ENCODE data around the gene DCANP1. TPM values are rescaled to one million over a fixed set of nuclear protein-coding genes. Genes with fewer than 3 reads are reported as not detected.

Gene DCANP1
- total and polyA plus RNA-seq, 9 of the 15 experiments (the other 6 are each of a cell fraction or from before 2014, with no cell fraction given), result not detected

DNA sequence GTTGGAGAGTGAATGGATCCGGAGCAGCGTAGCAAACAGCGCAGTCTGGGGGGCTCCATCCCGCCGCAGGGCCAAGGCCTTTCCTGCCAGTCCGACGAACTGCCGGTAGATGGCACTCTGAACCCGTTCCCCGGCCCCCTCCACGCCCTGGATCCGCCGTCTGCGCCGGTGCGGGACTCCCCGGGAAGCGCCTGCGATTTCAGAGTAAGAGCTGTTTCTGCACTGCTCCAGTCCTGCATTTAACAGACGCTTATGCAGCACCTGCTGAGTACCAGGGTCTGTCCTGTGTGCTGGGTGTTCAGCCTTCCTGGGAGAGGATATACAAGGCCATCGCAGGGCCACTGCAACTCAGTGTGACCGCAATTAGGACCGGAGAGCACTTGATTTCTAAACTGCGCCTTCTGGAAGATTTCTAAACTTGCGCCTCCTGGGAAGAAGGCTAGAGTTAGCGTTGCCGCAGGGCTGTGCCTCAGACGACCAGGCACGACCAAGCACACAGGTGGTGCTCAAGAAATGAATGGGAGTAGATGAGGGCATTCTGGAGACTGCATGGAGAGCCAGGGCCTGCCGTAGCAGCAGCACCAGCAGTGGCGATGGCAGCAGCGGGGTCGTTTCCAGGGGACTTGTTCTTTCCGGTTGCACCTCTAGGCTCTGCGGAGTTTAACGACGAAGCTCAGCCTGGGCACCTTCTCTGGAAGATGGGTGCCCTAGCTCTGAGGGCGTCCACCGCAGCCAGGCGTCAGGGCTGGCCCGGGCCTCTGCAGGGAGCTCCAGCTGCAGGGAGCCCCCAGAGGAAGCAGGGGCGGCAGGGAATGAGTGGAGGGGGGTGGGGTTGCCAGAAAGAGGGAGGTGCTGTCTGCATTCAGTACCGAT, 19.3 kb upstream of the DCANP1 start (continued):
- TF ChIP-seq ZBTB5 (IDR thresholded peaks at IDR 0.05), result no peak
- no peak for TF ChIP-seq HMG20B (CRISPR knock-in tag; IDR thresholded peaks at IDR 0.05)
- TF ChIP-seq HMGXB4 (CRISPR knock-in tag; IDR thresholded peaks at IDR 0.05), result no peak
- no peak for TF ChIP-seq THAP7 (CRISPR knock-in tag; IDR thresholded peaks at IDR 0.05)
- TF ChIP-seq ZNF263 (CRISPR knock-in tag; IDR thresholded peaks at IDR 0.05; ENCODE audit: borderline replicate concordance), result no peak
- no peak for TF ChIP-seq RBM17 (IDR thresholded peaks at IDR 0.05; ENCODE audit: borderline replicate concordance, low read depth, low read length)
- TF ChIP-seq ARID1B (IDR thresholded peaks at IDR 0.05), result no peak
- TF ChIP-seq CAMTA2 (CRISPR knock-in tag; conservative IDR thresholded peaks at IDR 0.05), result no peak
- no peak for TF ChIP-seq BCL6 (CRISPR knock-in tag; IDR thresholded peaks at IDR 0.05)
- no peak for TF ChIP-seq PURB (CRISPR knock-in tag; IDR thresholded peaks at IDR 0.05; ENCODE audit: low read depth)
- TF ChIP-seq ZNF324 (CRISPR knock-in tag; IDR thresholded peaks at IDR 0.05), result no peak
- TF ChIP-seq, protein P1, sequence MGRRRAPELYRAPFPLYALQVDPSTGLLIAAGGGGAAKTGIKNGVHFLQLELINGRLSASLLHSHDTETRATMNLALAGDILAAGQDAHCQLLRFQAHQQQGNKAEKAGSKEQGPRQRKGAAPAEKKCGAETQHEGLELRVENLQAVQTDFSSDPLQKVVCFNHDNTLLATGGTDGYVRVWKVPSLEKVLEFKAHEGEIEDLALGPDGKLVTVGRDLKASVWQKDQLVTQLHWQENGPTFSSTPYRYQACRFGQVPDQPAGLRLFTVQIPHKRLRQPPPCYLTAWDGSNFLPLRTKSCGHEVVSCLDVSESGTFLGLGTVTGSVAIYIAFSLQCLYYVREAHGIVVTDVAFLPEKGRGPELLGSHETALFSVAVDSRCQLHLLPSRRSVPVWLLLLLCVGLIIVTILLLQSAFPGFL (CRISPR knock-in tag; IDR thresholded peaks at IDR 0.05), result no peak
- TF ChIP-seq TCF3 (CRISPR knock-in tag; IDR thresholded peaks at IDR 0.05), result 0 out of 2 replicates have a peak, but pooled peaks have one; percentile 25
- peak; percentile 99 for TF ChIP-seq RAD21 (CRISPR knock-in tag; conservative IDR thresholded peaks at IDR 0.05 in 1 of 2, IDR thresholded peaks at IDR 0.05 in 1 of 2)
- TF ChIP-seq, protein P2, sequence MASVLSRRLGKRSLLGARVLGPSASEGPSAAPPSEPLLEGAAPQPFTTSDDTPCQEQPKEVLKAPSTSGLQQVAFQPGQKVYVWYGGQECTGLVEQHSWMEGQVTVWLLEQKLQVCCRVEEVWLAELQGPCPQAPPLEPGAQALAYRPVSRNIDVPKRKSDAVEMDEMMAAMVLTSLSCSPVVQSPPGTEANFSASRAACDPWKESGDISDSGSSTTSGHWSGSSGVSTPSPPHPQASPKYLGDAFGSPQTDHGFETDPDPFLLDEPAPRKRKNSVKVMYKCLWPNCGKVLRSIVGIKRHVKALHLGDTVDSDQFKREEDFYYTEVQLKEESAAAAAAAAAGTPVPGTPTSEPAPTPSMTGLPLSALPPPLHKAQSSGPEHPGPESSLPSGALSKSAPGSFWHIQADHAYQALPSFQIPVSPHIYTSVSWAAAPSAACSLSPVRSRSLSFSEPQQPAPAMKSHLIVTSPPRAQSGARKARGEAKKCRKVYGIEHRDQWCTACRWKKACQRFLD (CRISPR knock-in tag; IDR thresholded peaks at IDR 0.05), result no peak
- no peak for TF ChIP-seq NFE2 (IDR thresholded peaks at IDR 0.05; ENCODE audit: low read depth)
- TF ChIP-seq HINFP (tag; conservative IDR thresholded peaks at IDR 0.05; ENCODE audit: low read depth), result no peak
- TF ChIP-seq ZNF668 (CRISPR knock-in tag; IDR thresholded peaks at IDR 0.05), result no peak
- no peak for TF ChIP-seq ZNF197 (CRISPR knock-in tag; IDR thresholded peaks at IDR 0.05; ENCODE audit: low read depth)
